Measurements from ENCODE around the gene MAFG. TPM values are rescaled to one million over a fixed set of nuclear protein-coding genes. Genes with fewer than 3 reads are reported as not detected.

MAFG gene
- total RNA-seq, 2 donors from 2014 or later: 19.6 to 35.2 TPM

DNA sequence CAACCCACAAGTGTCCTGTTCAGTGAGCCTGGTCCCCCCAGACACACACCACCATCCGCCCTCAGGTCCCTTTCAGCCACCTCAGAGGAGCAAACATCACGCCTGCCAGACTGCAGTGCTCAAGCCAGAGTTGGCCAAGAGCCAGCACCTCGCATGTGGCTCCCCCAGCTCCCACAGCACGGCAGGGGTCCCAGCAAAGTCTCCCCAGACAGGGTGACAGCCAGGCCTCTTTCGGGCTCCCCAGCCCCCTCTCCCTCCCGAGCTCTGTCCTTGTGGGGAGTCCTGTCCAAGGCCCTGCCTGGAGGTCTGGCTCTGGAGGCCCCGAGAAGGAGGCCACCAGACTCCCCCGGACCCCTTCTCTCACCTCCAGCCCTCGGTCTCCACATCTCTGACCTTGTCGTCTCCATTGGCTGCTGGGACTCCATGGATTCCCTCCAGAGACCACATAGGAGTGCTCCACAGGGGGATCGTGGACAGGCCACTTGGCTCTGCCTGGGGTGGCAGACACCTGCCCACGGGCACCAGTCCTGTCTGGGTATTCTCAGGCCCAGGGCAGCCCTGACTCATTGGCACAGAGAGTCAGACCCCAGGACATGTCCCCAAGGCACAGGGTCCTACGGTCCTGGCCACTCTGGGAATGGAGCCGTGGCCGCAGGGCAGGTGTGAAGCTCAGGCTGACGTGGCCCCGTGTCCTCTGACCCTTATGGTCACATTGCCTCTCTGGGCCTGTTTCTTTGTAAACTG lies 21.3 kb upstream of the MAFG start:
- DNase-seq (ENCODE audit: low spot score in 2 of 2) (no peak), ATAC-seq (no peak)
- Mint-ChIP-seq H3K36me3 (no peaks in the 10 kb centered on the region), H3K27ac (no peak overlapping the region), H3K9me3 (no peaks in the 10 kb centered on the region)

DNA sequence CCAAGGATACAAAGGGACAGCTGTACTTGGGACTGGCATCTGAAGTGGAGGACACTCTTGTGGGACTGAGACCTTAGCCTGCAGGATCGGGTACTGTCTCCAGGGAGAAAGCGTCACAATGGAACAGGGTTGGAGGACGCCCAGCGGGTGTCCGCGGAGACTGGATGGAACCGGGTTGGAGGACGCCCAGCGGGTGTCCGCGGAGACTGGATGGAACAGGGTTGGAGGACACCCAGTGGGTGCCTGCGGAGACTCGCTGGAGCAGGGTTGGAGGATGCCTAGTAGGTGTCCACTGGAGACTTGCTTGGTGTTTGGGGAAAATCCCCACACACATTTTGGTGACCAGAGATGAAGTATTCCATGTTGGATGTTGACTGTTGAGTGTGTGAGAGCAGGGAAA lies 19.7 kb upstream of the MAFG start, which contains the start of gene MYADML2:
MYADML2 (minus strand) TSS at position 45 of the 400 bp plus-strand sequence. CDS start 5,492 bp downstream, outside the sequence.
- no peak within 1 kb of the TSS for H3K27ac Mint-ChIP-seq
- H3K9me3 Mint-ChIP-seq: no peaks in the 10 kb centered on the region
- DNase-seq (ENCODE audit: low spot score in 2 of 2) (no peak), ATAC-seq (no peak)
- H3K36me3 Mint-ChIP-seq: no peaks in the 10 kb centered on the region

DNA sequence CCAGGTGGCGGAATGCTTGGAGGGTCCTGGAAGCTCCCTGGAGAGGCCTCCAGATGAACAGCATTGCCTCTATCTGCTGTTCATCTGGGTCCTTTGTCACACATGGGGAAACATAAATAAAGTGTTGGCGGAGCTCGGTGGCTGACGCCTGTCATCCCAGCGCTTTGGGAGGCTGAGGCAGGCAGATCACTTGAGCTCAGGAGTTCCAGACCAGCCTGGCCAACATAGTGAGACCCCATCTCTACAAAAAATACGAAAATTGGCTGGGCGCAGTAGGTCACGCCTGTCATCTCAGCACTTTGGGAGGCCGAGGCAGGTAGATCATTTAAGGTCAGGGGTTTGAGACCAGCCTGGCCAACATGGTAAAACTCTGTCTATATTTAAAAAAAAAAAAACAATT lies 17.3 kb upstream of the MAFG start:
- ATAC-seq: no peak
- H3K27ac Mint-ChIP-seq: no peak overlapping the region
- no peak for DNase-seq (ENCODE audit: low spot score in 2 of 2)
- no peaks in the 10 kb centered on the region for H3K36me3 Mint-ChIP-seq
- H3K9me3 Mint-ChIP-seq: no peaks in the 10 kb centered on the region

DNA sequence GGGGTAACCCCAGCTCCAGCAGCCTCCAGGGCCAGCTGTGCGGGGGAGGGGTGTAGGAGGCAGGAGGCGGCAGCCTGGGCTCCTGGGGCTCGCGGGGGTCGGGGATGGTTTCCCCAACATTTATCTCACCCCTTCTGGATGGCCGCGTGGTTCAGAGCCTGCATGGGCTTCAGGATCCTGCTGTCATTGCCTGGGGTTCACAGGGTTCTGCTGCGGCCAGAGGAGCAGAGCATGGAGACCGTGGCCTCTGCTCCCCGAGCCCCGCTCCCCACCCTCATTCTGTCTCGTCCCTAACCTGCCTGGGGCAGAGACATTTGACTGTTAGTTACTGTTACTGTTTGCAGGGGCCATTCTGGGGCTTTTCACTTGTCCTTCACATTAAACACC lies 14.6 kb upstream of the MAFG start:
- ATAC-seq (no peak), DNase-seq (ENCODE audit: low spot score in 2 of 2) (no peak)
- Mint-ChIP-seq H3K27ac (no peak overlapping the region), H3K36me3 (no peaks in the 10 kb centered on the region), H3K9me3 (no peaks in the 10 kb centered on the region)

DNA sequence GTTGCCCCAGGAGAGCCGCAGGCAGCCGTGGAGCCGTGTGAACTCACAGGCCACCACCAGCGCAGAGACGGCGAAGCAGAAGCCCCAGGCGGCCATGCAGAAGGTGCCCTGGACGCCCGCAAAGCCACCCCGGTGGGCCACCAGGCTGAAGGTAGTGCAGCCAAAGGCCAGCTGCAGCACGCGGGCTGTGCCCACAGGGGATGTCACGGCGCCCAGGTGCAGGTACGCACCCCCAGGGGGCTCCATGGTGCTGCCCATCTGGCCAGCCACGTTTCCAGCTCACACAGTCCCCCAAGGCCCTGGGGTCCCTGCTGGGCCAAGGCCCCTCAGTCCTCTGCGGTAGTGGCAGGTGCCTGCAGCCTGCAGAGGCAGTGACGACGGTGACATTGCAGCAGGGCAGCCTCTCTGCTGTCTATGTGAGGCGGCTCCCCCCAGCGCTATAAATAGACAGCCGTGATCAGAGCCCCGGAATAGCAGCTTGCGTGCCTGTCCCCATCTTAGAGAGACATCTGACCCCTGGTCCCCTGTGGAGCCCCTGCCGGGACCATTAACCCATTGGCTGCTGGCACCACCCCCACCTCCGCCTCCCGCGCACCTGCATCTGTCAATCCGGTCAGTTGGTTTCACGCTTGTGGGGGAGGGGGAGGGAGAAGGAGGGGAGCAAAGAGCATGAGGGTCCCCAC lies 14.1 kb upstream of the MAFG start:
- ATAC-seq: no peak
- no peaks in the 10 kb centered on the region for H3K36me3 Mint-ChIP-seq
- no peak for DNase-seq (ENCODE audit: low spot score in 2 of 2)
- no peaks in the 10 kb centered on the region for H3K9me3 Mint-ChIP-seq
- no peak overlapping the region for H3K27ac Mint-ChIP-seq

DNA sequence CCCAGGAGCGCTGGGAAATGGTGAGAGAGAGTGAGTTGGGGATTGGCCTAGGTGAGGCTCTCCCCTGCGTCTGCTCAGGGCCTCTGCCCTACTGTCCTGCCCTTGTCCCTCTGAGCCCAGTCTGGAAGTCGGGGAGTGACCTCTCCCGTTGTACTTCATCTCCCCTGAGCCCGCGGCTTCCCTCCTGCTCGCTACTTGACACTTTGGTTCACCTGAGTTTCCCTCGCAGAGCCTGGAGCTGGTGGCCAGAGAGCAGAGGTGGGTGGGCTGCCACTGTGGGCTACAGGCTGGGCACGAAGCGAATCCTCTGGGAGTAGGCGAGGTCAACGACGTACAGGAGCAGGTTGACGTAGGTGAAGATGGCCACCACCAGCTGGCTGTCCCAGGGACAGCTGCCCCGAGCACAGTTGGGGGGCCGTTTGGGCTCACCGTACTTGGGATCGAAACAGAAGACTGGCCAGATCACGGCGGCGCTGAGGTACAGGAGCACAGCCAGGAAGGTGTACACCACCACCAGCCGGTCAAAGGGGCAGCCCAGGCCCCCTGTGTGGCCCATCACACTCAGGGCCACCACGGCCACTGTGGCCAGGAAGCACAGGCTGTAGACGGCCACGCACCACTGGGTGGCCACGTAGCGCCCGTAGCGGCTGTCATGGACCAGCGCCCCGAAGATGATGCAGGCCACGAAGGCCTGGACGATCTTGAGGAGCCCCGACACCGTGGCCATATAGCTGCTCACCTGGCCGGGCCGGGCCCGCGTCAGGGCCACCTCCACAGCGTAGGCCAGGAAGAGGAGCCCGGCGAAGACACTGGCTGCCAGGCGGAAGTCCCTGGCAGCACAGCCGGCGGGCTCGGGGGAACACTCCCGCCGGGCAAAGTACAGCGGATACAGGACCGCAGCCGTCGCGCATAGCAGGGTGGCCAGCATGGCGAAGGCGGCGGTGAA lies 13.3 kb upstream of the MAFG start:
- Mint-ChIP-seq H3K9me3 (no peaks in the 10 kb centered on the region), H3K27ac (no peak overlapping the region), H3K36me3 (peaks cover 0 to 3% of the 10 kb centered on the region in 2 donors)
- DNase-seq (ENCODE audit: low spot score in 2 of 2) (no peak), ATAC-seq (no peak)

DNA sequence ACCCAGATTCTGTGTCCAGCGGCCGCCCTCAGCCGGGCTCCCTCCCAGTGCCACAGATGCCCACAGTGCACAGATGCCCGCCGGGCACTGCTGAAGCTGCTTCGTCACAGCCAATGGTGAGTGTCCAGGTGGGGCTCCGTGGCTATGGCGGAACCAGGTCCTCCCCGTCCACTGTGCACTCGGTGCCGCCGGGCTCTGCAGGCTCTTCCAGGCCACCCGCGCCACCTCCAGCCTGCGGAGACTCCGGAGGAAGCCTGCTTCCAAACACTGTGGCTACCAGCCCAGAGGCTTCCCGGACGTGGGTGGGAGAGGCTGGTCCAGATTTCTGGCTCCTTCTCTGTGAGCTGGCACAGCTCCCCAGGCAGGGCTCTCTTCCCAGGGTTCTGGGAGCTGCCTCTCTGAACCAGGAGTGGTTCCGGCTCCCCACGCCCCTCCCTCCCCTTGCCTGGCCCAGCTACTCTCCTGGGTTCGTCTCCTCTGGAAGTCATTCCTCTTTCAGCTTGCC lies 12.4 kb upstream of the MAFG start:
- H3K27ac Mint-ChIP-seq: no peak overlapping the region
- DNase-seq (ENCODE audit: low spot score in 2 of 2): no peak
- H3K36me3 Mint-ChIP-seq: peaks cover 0 to 6% of the 10 kb centered on the region in 2 donors
- ATAC-seq: no peak
- no peaks in the 10 kb centered on the region for H3K9me3 Mint-ChIP-seq

DNA sequence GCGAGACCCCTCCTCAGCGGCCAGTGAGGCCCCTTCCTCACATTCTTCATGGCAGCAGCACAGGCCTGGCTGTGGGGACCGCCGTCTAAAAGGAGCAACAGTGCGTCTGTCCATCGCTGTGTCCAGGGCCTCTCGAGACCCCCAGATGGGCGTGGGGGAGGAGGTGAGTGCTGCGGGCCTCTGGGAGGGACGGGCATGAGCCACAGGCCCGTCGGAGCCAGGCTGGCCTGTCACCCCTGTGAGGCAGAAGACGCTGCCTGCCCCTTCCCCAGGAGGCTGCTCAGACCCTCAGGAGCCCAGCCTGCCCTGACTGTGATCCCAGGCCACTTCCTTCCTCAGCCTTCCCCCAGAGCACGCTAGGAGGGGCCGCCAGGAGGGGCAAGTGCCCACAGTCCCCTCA lies 11.7 kb upstream of the MAFG start:
- peaks cover under 1 to 6% of the 10 kb centered on the region in 2 donors for H3K36me3 Mint-ChIP-seq
- DNase-seq (ENCODE audit: low spot score in 2 of 2) (no peak), ATAC-seq (no peak)
- H3K9me3 Mint-ChIP-seq: no peaks in the 10 kb centered on the region
- H3K27ac Mint-ChIP-seq: no peak overlapping the region

DNA sequence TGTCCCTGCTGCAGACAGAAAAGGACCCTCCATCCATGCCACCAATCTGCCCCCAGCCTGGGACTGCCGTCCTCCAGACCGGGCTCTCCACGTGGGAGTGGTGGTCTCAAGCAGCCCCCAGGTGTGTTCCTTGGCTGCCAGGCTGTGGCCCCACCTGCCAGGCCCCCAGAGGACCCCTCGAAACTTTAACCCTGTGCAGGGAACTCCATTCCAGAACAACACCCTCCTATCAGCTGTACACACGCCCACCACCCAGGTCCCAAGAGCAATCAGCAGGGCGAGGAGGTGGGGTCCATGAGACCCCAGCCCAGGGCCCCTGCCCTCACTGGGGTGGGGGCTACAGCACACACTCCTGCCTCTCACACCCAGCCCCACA lies 8.2 kb upstream of the MAFG start:
- H3K36me3 Mint-ChIP-seq: peaks cover 6 to 7% of the 10 kb centered on the region in 2 donors
- DNase-seq (ENCODE audit: low spot score in 2 of 2): no peak
- peak overlapping the region in 1 of 2 donors; percentile 57 for H3K27ac Mint-ChIP-seq
- ATAC-seq: no peak
- H3K9me3 Mint-ChIP-seq: no peaks in the 10 kb centered on the region

DNA sequence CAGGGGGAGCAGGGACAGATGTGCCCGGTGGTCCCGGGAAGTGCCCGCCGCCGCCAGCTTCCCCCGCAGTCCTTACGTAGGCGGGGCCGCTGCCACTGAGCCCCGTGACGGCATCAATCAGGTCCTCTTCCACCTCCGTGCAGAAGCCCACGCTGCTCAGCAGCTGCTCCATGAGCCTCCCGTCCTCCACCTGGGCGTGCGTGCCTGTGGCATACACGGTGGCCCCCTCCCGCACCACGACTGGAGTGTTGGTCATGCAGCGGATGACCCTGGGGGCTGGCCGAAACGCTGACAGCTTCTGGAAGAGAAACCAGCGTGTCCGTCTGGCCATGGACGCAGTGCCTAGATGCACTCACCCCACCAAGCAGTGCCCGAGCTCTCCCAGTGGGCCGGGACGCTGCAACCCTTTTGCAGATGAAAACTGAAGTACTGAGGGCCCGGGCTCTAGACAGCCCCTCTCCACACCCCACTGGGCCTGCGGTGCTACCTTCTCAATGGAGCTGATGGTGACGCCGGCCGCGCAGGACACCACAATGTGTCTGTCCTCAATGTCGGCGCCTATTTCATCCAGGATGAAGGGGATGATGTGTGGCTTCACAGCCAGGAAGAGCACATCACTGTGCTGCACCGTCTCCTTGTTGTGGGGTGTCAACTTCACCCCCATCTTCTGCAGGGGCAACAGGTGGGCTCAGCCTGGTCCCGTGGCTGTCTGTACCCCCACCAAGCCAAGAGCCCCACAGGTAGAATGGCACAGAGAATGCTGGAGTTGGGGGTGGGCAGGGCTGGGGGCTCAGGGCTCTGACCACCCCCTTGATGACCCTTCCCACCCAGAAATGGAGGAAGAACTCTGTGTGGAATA lies 7.5 kb upstream of the MAFG start:
- Mint-ChIP-seq H3K36me3 (peaks cover 6 to 7% of the 10 kb centered on the region in 2 donors), H3K9me3 (no peaks in the 10 kb centered on the region), H3K27ac (peak overlapping the region in 1 of 2 donors; percentile 57)
- DNase-seq (ENCODE audit: low spot score in 2 of 2): no peak
- ATAC-seq: no peak

DNA sequence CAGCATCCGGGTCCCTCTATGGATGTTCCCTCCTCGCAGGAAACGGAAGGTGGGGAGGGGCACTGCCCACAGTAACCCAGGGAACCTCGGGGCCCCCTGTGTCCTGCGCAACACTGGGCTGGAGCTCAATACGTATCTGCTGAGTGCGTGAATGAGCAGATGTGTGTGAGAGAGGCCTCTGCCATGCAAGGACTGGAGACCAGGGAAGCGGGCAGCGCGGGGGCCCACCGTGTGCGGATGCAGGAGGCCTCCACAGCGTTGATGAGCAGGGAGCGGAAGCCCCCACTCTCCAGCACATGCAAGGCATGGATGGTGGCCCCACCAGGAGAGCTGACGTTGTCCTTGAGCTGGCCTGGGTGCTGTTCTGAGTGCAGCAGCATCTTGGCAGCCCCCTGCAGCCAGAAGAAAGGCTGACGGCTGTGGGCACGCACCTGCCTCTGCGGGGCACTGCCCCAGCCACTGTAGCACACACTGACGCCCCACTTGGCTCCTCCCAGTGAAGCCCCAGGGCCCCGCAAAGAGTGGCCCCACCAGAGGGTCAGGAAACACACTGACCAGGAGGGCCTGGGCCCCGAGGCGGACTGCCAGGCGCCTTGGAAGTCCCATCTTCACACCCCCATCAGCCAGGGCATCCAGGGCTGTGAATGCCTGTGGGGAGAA lies 6.7 kb upstream of the MAFG start:
- no peaks in the 10 kb centered on the region for H3K9me3 Mint-ChIP-seq
- peaks cover 6 to 7% of the 10 kb centered on the region in 2 donors for H3K36me3 Mint-ChIP-seq
- no peak for ATAC-seq
- H3K27ac Mint-ChIP-seq: no peak overlapping the region
- DNase-seq (ENCODE audit: low spot score in 2 of 2): no peak

DNA sequence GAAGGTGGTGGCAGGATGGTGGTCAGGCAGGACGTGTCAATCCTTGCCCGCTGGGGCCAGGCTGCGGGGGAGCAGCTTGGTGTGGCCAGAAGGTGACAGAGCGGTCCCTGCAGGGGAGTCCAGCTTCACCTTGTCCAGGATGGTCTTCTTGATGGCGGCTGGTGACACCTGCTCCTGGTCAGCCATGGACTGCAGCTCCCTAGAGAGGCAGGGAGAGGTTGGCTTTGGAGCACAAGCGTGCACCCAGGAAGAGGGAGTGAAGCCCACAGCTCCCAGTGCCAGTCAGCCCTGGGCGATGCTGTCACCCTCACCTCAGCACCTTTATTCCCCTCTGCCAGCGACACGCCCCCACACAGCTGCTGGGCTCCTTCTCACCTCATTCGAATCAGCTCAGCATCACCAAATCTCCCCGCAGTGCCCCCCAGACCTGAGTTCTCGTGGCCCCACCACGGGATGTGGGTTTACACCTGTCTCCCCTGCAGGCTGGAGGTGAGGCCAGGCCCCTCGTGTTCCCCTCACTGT lies 5.7 kb upstream of the MAFG start:
- no peaks in the 10 kb centered on the region for H3K9me3 Mint-ChIP-seq
- ATAC-seq: no peak
- peaks cover 6 to 7% of the 10 kb centered on the region in 2 donors for H3K36me3 Mint-ChIP-seq
- H3K27ac Mint-ChIP-seq: no peak overlapping the region
- no peak for DNase-seq (ENCODE audit: low spot score in 2 of 2)

DNA sequence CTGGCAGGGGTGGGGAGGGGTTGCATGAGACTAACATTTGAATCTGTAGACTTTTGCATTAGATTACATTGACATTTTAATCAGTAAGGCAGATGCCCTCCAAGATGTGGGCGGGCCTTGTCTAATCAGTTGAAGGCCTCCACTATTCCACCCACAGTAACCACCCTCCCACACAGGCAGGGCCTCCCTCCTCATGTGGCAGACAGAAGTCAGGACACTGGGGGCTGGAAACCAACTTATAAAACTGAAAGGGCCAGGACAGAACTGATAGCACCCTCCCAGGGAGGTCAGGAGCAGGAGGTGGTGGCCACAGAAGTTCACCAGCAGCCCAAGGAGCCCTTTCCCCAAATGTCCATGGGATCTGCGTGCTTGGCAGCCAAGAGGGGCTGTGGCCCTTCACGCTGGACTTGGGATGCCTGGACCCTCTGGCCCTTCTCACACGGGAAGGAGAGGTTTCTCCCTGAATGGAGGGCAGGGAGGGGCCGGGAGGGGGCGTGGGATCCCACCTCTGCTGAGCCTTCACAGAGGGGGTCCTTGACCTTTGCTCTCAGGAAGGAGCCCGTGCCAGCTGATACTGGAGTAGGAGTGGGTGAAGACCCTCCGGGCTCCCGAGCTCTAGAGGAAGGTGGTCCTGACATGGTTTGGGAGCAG lies 4.9 kb upstream of the MAFG start:
- DNase-seq (ENCODE audit: low spot score in 2 of 2): no peak
- Mint-ChIP-seq H3K9me3 (no peaks in the 10 kb centered on the region), H3K36me3 (peaks cover 6 to 7% of the 10 kb centered on the region in 2 donors), H3K27ac (no peak overlapping the region)
- ATAC-seq: no peak

DNA sequence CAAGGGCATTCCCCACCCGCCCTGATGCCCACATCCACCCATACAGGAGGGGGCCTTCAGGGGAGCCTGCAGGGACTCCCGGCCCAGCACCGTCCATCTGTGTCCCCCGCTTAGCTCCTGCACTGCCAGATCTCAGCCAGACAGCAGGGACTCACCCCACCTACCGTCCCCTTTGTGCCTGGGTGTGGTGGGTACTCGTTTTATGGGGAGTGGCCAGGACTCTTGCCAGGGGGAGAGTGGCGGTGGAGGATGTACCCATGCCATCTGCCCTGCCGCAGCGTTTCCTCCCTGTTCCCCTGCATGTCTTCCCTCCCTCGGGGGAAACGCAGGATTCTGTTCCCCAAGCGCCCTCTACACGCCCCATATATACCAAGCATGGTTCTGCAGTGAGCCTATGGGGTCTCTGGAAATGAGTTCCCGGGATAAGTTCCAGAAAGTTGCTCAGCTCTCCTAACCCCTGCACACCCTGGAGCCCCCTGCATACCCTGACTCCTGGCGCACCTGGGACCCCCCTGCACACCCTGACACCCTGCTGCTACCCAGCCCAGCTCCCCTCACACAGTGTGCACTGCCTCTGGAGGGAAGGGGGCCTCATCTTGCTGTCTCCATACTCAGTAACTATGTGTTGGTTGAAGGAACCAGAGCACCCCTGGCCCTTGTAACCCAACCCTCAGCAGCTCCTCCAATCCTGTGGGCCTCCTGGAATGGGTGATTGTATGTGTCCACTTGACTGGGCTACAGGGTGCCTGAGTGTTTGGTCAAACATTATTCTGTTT lies 4.2 kb upstream of the MAFG start:
- Mint-ChIP-seq H3K9me3 (no peaks in the 10 kb centered on the region), H3K27ac (no peak overlapping the region), H3K36me3 (peaks cover 6 to 7% of the 10 kb centered on the region in 2 donors)
- ATAC-seq: no peak
- no peak for DNase-seq (ENCODE audit: low spot score in 2 of 2)
